HG02588 (cell line): ENCODE measurements around the gene LMBRD1.

ENCODE experiments used
- ATAC-seq: cut with Tn5 transposase; IDR thresholded peaks from one replicate; pipeline ENCODE4 v1.9.1; 2021; ENCODE audit warnings: mild to moderate bottlenecking, moderate library complexity; ENCODE audit not compliant: unreplicated experiment

LMBRD1 gene

DNA sequence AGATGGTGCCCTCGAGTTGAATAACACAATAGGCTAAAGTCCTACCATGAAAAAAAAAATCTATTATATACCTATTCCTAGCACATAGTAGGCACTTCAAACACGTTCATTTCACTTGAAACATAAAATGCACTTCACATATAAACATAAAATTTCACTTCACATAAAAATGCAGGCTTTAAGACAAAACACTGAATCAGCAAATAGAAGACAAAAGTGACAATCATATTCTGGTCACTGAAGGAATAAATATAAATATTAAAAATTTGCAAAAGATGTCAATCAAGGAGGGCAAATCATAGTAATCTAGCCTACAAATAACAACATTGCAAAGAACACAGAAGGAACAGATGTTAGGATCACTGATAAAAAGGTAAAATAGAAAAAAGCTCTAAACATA lies 153.1 kb downstream of the LMBRD1 start:
- no peak for ATAC-seq

GRCh38 chr6:69632932-69633331 lies 163.9 kb downstream of the LMBRD1 start:
- ATAC-seq = no peak

GRCh38 chr6:69631552-69632346 lies 165.1 kb downstream of the LMBRD1 start:
- ATAC-seq = no peak

- no peak for ATAC-seq
Measured at GRCh38 chr6:69630767-69631166, 166.0 kb downstream of the LMBRD1 start.

DNA sequence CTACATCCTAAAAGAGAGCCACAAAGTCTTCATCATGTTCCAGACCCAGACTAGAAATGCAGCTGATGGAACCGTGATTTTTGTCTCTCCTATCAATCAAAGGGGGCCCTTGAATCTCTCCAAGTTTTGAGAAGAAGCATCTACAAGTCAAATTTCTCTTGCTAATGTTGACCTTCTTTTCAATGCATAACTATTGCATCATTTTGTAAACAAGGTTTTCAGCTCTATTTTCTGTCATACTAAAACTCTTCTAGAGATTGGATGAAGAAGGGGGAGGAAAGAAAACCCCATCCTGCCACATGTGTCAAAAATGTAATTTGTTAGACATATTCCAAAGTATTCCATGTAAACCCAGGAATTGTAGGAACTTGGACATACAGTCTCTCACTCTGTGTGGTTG lies 169.2 kb downstream of the LMBRD1 start:
- no peak for ATAC-seq

DNA sequence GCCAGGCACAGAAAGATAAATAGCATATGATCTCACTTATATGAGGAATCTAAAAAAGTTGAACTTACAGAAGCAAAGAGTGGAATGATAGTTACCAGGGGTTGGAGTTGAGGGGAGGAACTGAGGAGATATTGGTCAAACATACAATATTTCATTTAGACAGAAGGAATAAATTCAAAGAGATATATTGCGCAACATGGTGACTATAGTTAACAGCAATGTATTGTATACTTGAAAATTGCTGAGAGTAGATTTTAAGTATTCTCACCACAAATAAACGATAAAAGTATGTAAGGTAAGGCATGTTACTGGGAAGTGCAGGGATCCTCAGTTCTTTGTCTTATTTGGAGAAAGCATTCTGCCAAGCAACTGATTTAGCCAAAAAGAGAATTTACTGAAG lies 171.9 kb downstream of the LMBRD1 start:
- ATAC-seq = no peak
